OCI-LY7 (cell line): Measurements from ENCODE around the gene CCDC12.

ENCODE experiments used
- CTCF ChIP-seq: fragments of 200-600 bp; sonication (generic); conservative IDR thresholded peaks from 2 replicates; pipeline ENCODE4 v1.5.1; 2014; ENCODE audit warnings: mild to moderate bottlenecking, antibody characterized with exemption, low read length, moderate library complexity, mixed read lengths
- EZH2phosphoT487 ChIP-seq: fragments of 200-600 bp; sonication (generic); IDR thresholded peaks from 2 replicates; pipeline ENCODE4 v1.6.1; 2018; ENCODE audit warnings: low read depth, borderline replicate concordance, mild to moderate bottlenecking, mixed run types, antibody characterized with exemption, low read length, moderate library complexity, mixed read lengths

- TF ChIP-seq CTCF (no peak), EZH2phosphoT487 (no peak)
These were observed 30.1 kb downstream of the CCDC12 start for GRCh38 chr3:46946416-46946815.
